Muscle layer of duodenum (tissue), 2 donors: ENCODE data around the gene PRDM16.

Experiments used
- H3K27ac ChIP-seq: one replicate; pipeline ENCODE4 v1.7.0; 2013; ENCODE audit warnings: mild to moderate bottlenecking, low read length
- H3K27me3 ChIP-seq: one replicate; pipeline ENCODE4 v1.7.0; 2013; ENCODE audit warnings: low read depth, mild to moderate bottlenecking, control low read depth, low read length
- H3K36me3 ChIP-seq, 2 donors: one replicate each; pipeline ENCODE4 v1.7.0; 2013; ENCODE audit warnings: low read length in 2 of 2, control low read depth in 1 of 2, mild to moderate bottlenecking in 1 of 2; ENCODE audit not compliant: insufficient read depth in 2 of 2, control insufficient read depth in 1 of 2
- H3K4me1 ChIP-seq, 2 donors: one replicate each; pipeline ENCODE4 v1.7.0; 2013; ENCODE audit warnings: low read length in 2 of 2, mild to moderate bottlenecking in 2 of 2, control low read depth in 1 of 2, moderate library complexity in 1 of 2; ENCODE audit not compliant: insufficient read depth in 2 of 2, control insufficient read depth in 1 of 2
- H3K4me3 ChIP-seq, 2 donors: one replicate each; pipeline ENCODE4 v1.7.0; 2013; ENCODE audit warnings: low read length in 2 of 2, low read depth in 1 of 2, mild to moderate bottlenecking in 1 of 2
- H3K9me3 ChIP-seq, 2 donors: one replicate each; pipeline ENCODE4 v1.7.0; 2013; ENCODE audit warnings: low read length in 2 of 2, control low read depth in 1 of 2, mild to moderate bottlenecking in 1 of 2; ENCODE audit not compliant: control insufficient read depth in 1 of 2
- donor health status: healthy.

Gene PRDM16

GRCh38 chr1:3420218-3420951, 351.4 kb downstream of the PRDM16 start:
- H3K27ac ChIP-seq = no peak overlapping the region
- peaks cover 5 to 8% of the 10 kb centered on the region in 2 donors for H3K9me3 ChIP-seq
- H3K4me1 ChIP-seq = peaks cover 0 to 8% of the 10 kb centered on the region in 2 donors
- H3K27me3 ChIP-seq = no peaks in the 10 kb centered on the region
- H3K4me3 ChIP-seq = no peak overlapping the region
- H3K36me3 ChIP-seq = no peaks in the 10 kb centered on the region

- no peaks in the 10 kb centered on the region for H3K36me3 ChIP-seq
- no peaks in the 10 kb centered on the region for H3K9me3 ChIP-seq
- H3K4me1 ChIP-seq = peaks cover 0 to 8% of the 10 kb centered on the region in 2 donors
- no peaks in the 10 kb centered on the region for H3K27me3 ChIP-seq
- no peak overlapping the region for H3K27ac ChIP-seq
- H3K4me3 ChIP-seq = no peak overlapping the region
These were observed 353.6 kb downstream of the PRDM16 start for GRCh38 chr1:3422638-3423037.

- Histone ChIP-seq H3K4me3 (no peak overlapping the region), H3K4me1 (peaks cover 0 to 8% of the 10 kb centered on the region in 2 donors), H3K27ac (no peak overlapping the region), H3K9me3 (no peaks in the 10 kb centered on the region), H3K36me3 (no peaks in the 10 kb centered on the region), H3K27me3 (no peaks in the 10 kb centered on the region)
These were observed 354.3 kb downstream of the PRDM16 start for GRCh38 chr1:3423245-3423829.

GRCh38 chr1:3423896-3424611, 355.1 kb downstream of the PRDM16 start:
- Histone ChIP-seq H3K27me3 (no peaks in the 10 kb centered on the region), H3K4me1 (peaks cover 0 to 8% of the 10 kb centered on the region in 2 donors), H3K9me3 (no peaks in the 10 kb centered on the region), H3K27ac (no peak overlapping the region), H3K36me3 (no peaks in the 10 kb centered on the region), H3K4me3 (no peak overlapping the region)

GRCh38 chr1:3425486-3426215, 356.6 kb downstream of the PRDM16 start:
- peaks cover 0 to 8% of the 10 kb centered on the region in 2 donors for H3K4me1 ChIP-seq
- no peaks in the 10 kb centered on the region for H3K9me3 ChIP-seq
- H3K27ac ChIP-seq = no peak overlapping the region
- no peaks in the 10 kb centered on the region for H3K36me3 ChIP-seq
- no peak overlapping the region for H3K4me3 ChIP-seq
- H3K27me3 ChIP-seq = no peaks in the 10 kb centered on the region

DNA sequence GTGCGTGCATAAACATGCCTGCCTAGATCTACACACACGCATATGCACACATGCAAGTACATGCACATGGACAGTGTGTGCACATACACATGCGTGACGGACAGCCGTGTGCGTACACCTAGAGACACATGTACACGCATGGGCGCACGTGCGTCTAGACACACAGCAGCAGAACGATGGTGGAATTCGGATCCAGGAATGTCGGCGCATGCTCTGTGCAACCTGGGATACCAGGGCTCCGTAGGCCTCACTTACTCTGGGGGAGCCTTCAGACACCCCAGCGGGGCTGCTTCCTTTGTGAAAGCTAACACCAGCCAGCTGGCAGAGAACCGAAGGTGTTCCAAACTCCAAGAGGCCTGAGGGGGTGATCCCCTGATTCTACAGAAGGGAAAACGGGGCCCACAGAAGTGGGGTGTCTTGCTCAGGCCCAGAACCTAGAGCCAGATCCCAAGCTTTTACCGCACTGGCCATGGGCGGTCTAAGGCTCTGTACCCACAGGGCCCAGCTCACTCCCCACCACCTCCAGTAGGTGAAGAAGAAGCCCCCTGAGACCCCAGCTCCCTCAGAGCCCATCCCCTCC, 358.0 kb downstream of the PRDM16 start:
- Histone ChIP-seq H3K36me3 (no peaks in the 10 kb centered on the region), H3K4me1 (peaks cover 0 to 8% of the 10 kb centered on the region in 2 donors), H3K27ac (no peak overlapping the region), H3K9me3 (no peaks in the 10 kb centered on the region), H3K4me3 (no peak overlapping the region), H3K27me3 (no peaks in the 10 kb centered on the region)

DNA sequence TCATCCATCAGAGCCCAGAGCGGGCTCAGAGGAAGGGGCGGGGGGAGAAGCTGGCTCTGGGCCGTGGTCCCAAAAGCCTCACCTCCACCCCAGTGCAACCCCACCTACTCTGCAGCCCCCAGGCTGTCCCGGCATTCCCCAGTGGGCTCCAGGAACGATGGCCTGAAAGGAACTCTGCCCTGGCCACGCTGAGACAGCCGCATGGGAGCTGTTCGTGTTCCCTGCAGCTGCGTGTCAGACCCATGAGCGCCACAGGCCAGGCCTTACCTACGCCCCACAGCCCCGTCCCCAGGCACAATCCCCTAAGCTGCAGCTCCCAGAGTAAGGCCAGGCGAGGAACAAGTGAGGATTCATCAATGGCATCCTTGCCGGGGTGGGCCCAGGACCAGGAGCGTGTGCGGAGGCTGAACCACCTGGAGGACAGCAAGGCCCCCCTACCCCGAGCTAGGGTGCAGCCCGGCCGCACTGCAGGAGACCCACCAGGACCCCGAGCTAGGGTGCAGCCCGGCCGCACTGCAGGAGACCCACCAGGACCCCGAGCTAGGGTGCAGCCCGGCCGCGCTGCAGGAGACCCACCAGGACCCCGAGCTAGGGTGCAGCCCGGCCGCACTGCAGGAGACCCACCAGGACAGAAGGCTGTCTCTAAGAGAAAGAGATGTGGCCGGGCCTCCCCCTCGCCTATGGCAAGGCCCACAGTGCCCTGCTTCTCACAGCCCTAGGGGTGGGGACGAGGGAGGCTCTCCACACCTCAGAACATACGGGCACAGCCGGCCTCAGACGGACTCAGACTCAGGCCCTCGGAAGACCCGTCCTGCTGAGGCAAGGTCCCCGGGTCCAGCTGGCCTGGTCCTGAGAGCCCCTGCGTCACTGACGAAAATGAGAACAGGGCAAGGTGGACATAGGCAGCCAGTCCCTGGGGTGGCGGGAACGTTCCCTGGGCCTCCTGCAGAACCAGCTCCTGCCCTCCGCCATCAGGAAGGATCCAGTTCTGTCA, 359.0 kb downstream of the PRDM16 start:
- peaks cover 0 to 8% of the 10 kb centered on the region in 2 donors for H3K4me1 ChIP-seq
- H3K9me3 ChIP-seq = no peaks in the 10 kb centered on the region
- no peak overlapping the region for H3K27ac ChIP-seq
- no peaks in the 10 kb centered on the region for H3K27me3 ChIP-seq
- H3K36me3 ChIP-seq = no peaks in the 10 kb centered on the region
- no peak overlapping the region for H3K4me3 ChIP-seq

DNA sequence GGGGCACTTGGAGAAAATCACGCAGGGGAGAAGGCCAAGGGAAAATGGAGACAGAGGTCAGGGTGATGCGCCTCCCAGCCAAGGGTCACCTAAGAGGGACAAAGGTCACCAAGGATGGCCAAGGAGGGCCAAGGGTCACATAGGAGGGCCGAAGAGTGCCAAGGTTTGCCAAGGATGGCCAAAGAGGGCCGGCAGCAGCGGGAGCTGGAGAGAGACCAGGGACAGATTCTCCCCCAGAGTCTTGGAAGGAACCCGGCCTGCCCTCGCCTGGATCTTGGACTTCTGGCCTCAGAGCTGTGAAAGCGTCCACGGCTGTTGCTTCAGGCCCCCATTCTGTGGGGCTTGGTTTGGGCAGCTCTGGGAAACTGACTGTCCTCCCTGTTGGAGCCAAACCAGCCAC, 359.9 kb downstream of the PRDM16 start:
- H3K27me3 ChIP-seq = no peaks in the 10 kb centered on the region
- H3K4me1 ChIP-seq = peaks cover 0 to 8% of the 10 kb centered on the region in 2 donors
- H3K27ac ChIP-seq = no peak overlapping the region
- no peak overlapping the region for H3K4me3 ChIP-seq
- H3K9me3 ChIP-seq = no peaks in the 10 kb centered on the region
- no peaks in the 10 kb centered on the region for H3K36me3 ChIP-seq

DNA sequence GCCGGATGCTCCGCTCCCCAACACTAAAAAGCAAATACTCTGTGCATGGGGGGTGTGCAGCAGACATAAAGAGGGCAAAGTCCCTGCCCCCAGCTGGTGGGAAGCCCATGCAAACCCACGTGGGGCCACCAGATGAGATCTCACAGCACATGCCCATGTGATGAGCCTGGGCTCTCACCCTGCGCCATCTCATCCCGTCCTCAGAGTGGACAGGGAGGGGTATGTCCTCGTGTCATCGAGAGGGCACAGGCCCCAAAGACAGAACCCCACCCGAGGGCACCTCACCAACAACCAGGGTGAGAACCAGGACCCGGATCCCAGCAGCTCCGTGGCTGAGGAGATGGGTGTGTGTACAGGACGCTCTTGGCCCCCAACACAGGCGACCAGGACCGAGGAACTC, 360.3 kb downstream of the PRDM16 start:
- no peaks in the 10 kb centered on the region for H3K27me3 ChIP-seq
- H3K9me3 ChIP-seq = no peaks in the 10 kb centered on the region
- H3K4me3 ChIP-seq = no peak overlapping the region
- peaks cover 0 to 6% of the 10 kb centered on the region in 2 donors for H3K4me1 ChIP-seq
- no peak overlapping the region for H3K27ac ChIP-seq
- no peaks in the 10 kb centered on the region for H3K36me3 ChIP-seq

GRCh38 chr1:3429766-3430165, 360.8 kb downstream of the PRDM16 start:
- Histone ChIP-seq H3K36me3 (no peaks in the 10 kb centered on the region), H3K27ac (no peak overlapping the region), H3K4me3 (no peak overlapping the region), H3K4me1 (peaks cover 0 to 1% of the 10 kb centered on the region in 2 donors), H3K27me3 (no peaks in the 10 kb centered on the region), H3K9me3 (no peaks in the 10 kb centered on the region)
